Type B pancreatic cell (in vitro differentiated cells): ENCODE measurements around the gene GLI1. TPM values are rescaled to one million over a fixed set of nuclear protein-coding genes. Genes with fewer than 3 reads are reported as not detected.
"Not testable (repeated sequence)": the region's sequence is repeated elsewhere in the genome, so short reads cannot be mapped to it uniquely, and the experiment has no call there.

ENCODE experiments used
- DNase-seq: peaks from one replicate; pipeline ENCODE4 v3.0.0; 2021; ENCODE audit warnings: mixed read lengths; ENCODE audit not compliant: unreplicated experiment; ENCODE audit errors: extremely low spot score
- H3K27ac Mint-ChIP-seq: 2 replicates; pipeline ENCODE4 v1.8.0; 2021; ENCODE audit warnings: mild to moderate bottlenecking, mixed read lengths
- H3K27me3 Mint-ChIP-seq: 2 replicates; pipeline ENCODE4 v1.8.0; 2021; ENCODE audit warnings: mixed read lengths
- H3K36me3 Mint-ChIP-seq: 2 replicates; pipeline ENCODE4 v1.8.0; 2021; ENCODE audit warnings: mixed read lengths
- H3K4me1 Mint-ChIP-seq: one replicate; pipeline ENCODE4 v1.8.0; 2021; ENCODE audit warnings: mixed read lengths; ENCODE audit not compliant: unreplicated experiment
- H3K4me3 Mint-ChIP-seq: 2 replicates; pipeline ENCODE4 v1.8.0; 2021; ENCODE audit warnings: mild to moderate bottlenecking, mixed read lengths
- H3K9me3 Mint-ChIP-seq: 2 replicates; pipeline ENCODE4 v1.8.0; 2021; ENCODE audit warnings: mixed read lengths
- total RNA-seq: library from RNA; stranded (reverse); gene quantifications from 2 replicates; pipeline ENCODE4 v1.2.1, GENCODE V29; 2021; ENCODE audit warnings: low replicate concordance
- TF ChIP-seq, protein P1 (sequence below): fragments of 200-600 bp; sonication (generic); conservative IDR thresholded peaks from 2 replicates; pipeline ENCODE4 v1.5.0; 2021; ENCODE audit warnings: antibody characterized with exemption, mild to moderate bottlenecking

Gene GLI1
- total RNA-seq, 1 donor from 2014 or later: 22.7 TPM

DNA sequence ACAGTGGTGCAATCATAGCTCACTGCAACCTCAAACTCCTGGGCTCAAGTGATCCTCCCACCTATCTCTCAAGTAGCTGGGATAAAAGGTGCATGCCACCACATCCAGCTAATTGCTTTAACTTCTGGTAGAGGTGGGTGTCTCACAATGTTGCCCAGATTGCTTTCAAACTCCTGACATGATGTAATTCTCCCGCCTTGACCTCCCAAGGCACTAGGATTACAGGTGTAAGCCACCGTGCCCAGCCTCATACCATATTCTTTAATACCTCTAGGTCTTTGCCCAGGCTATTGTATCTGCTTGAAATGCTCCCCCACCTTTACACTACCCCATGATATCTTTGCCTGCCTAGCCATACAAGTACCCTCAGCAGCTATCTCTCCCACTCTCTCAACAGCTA, 40.1 kb upstream of the GLI1 start:
- Mint-ChIP-seq H3K4me3 (no peak overlapping the region), H3K36me3 (peaks cover 23% of the 10 kb centered on the region), H3K27me3 (no peaks in the 10 kb centered on the region), H3K9me3 (no peaks in the 10 kb centered on the region), H3K27ac (no peak overlapping the region), H3K4me1 (peaks cover 18% of the 10 kb centered on the region)
- TF ChIP-seq, protein P1, sequence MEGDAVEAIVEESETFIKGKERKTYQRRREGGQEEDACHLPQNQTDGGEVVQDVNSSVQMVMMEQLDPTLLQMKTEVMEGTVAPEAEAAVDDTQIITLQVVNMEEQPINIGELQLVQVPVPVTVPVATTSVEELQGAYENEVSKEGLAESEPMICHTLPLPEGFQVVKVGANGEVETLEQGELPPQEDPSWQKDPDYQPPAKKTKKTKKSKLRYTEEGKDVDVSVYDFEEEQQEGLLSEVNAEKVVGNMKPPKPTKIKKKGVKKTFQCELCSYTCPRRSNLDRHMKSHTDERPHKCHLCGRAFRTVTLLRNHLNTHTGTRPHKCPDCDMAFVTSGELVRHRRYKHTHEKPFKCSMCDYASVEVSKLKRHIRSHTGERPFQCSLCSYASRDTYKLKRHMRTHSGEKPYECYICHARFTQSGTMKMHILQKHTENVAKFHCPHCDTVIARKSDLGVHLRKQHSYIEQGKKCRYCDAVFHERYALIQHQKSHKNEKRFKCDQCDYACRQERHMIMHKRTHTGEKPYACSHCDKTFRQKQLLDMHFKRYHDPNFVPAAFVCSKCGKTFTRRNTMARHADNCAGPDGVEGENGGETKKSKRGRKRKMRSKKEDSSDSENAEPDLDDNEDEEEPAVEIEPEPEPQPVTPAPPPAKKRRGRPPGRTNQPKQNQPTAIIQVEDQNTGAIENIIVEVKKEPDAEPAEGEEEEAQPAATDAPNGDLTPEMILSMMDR: no peak
- no peak for DNase-seq

DNA sequence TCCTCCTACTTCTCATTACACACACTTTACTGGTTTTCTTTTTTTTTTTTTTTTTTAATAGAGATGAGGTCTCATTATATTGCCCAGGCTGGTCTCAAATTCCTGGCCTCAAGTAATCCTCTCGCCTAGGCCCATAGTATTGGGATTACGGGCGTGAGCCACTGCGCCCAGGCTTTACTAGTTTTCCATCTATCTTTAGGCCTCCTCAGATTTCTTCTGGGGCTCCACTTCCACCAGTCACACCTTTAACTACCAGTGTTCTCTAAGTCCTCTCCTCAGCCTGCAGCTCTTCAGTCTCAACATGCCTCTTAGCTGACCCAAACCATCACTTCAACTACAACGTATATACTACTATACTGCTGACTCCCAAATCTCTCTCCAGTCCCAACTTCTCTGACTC, 39.1 kb upstream of the GLI1 start:
- Mint-ChIP-seq H3K27ac (no peak overlapping the region), H3K4me1 (peaks cover 18% of the 10 kb centered on the region), H3K9me3 (no peaks in the 10 kb centered on the region), H3K36me3 (peaks cover 25% of the 10 kb centered on the region), H3K4me3 (no peak overlapping the region), H3K27me3 (no peaks in the 10 kb centered on the region)
- TF ChIP-seq, protein P1: no peak
- DNase-seq: no peak

DNA sequence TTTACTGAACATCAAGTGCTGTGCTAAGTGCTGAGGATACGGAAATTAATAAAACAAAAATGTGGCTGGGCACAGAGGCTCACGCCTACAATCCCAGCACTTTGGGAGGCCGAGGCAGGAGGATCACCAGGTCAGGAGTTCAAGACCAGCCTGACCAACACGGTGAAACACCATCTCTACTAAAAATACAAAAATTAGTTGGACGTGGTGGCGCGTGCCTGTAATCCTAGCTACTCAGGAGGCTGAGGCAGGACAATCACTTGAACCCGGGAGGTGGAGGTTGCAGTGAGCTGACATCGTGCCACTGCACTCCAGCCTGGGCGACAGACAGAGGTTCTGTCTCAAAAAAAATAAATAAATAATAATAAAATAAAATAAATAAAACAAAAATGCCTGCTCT, 32.6 kb upstream of the GLI1 start:
- not testable (repeated sequence) for DNase-seq, H3K27ac Mint-ChIP-seq, H3K27me3 Mint-ChIP-seq, H3K4me3 Mint-ChIP-seq, H3K9me3 Mint-ChIP-seq
- peaks cover 22% of the 10 kb centered on the region for H3K36me3 Mint-ChIP-seq
- H3K4me1 Mint-ChIP-seq: peaks cover 19% of the 10 kb centered on the region

DNA sequence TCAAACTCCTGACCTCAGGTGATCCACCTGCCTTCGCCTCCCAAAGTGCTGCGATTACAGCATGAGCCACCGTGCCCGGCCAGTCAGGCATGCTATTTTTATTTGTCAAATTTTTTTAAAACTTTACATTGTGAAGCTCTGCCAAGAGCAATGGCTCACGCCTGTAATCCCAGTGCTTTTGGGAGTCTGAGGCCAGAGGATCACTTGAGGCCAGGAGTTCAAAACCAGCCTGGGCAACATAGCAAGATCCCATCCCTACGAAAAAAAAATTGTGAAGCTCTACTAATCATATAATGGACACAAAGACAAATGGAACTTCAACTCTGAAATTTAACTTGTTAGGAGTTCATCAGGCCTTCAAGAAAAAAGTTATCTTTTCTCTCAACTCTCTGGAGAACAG, 30.6 kb upstream of the GLI1 start:
- Mint-ChIP-seq H3K27ac (peak overlapping the region; percentile 97), H3K36me3 (peaks cover 14% of the 10 kb centered on the region), H3K27me3 (no peaks in the 10 kb centered on the region), H3K9me3 (no peaks in the 10 kb centered on the region), H3K4me1 (peaks cover 19% of the 10 kb centered on the region), H3K4me3 (peak overlapping the region; percentile 98)
- TF ChIP-seq, protein P1: no peak
- DNase-seq: no peak

DNA sequence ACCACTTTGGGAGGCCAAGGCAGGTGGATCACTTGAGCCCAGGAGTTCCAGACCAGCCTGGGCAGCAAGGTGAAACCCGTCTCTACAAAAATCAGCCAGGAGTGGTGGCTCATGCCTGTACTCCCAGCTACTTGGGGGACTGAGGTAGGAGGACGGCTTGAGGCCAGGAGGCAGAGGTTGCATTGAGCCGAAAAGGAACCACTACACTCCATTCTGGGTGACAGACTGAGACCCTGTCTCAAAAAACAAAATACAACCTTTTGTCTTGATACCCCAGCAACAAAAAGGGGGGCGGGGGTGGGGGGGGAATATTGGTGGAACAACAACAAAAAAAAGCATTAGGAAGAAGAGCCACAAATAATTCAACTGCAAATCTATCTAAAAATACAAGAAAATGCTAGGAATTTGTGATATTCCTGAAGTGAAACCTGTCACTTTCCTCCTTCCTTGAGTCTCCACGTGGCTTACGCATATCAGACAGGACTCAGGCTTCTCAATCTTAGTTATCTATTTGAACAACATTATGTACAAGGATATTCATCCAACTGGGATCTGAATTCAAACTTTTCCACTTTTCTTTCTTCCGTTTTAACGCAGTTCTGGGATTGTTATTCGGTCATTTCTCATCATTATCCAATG, 30.0 kb upstream of the GLI1 start:
- Mint-ChIP-seq H3K27ac (peak overlapping the region; percentile 97), H3K4me3 (peak overlapping the region; percentile 98), H3K27me3 (no peaks in the 10 kb centered on the region), H3K36me3 (peaks cover 9% of the 10 kb centered on the region), H3K4me1 (peaks cover 19% of the 10 kb centered on the region), H3K9me3 (no peaks in the 10 kb centered on the region)
- DNase-seq: no peak
- TF ChIP-seq, protein P1: no peak

DNA sequence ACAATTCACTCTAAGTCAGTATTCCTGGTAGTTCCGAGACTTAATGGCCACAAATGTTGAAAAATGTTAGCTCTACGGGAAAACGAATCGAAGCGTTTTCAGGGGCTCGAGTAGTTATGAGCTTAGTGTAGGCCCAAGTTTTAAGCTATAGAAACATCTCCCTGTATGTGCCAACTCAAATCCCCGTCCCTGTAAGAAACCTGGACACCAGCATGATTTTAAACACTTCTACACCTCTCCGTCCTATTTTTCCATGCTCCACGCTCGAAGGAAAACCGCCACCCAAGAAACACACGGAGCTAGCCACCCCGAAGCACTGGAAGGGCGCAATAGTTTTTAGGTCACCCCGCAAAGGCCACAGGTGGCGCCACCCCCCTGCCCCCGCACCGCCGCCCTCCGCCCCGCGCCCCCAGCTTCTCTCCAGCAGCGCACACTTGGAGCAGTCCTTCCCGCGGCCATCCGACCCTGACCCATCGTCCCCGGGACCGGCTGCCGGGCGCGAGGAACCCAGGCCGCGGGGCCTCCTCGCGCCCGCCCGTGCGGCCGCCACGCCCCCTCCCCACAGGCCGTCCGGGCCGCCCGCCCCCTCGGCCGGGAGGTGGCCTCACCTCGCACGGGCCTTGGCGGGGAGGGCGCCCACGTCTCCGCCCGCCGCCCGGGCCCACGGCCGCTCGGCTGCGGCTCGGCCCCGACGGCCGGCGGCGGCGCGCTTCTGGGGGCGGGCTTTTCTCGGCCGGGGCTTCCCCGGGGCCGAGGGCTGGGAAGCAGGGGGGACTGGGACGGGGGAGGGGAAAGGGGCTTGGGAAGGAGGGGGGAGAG, 29.3 kb upstream of the GLI1 start:
- Mint-ChIP-seq H3K27me3 (no peaks in the 10 kb centered on the region), H3K27ac (peak overlapping the region; percentile 99), H3K36me3 (peaks cover 9% of the 10 kb centered on the region), H3K4me3 (peak overlapping the region; percentile 98), H3K9me3 (no peaks in the 10 kb centered on the region), H3K4me1 (peaks cover 21% of the 10 kb centered on the region)
- DNase-seq: peak; percentile 76
- TF ChIP-seq, protein P1: peak; percentile 23
